T-helper 17 cell (primary cell): ENCODE data around the gene ATL3. TPM values are rescaled to one million over a fixed set of nuclear protein-coding genes. Genes with fewer than 3 reads are reported as not detected.

Source experiments
- ATAC-seq: fragments of 150-1000 bp; cut with Tn5 transposase; 2 replicates; pipeline ENCODE4 v1.10.0; 2021; ENCODE audit warnings: mild to moderate bottlenecking, moderate library complexity
- DNase-seq, 3 donors: peaks; one replicate each; pipeline versions ENCODE4 v3.0.0 to v3.0.0-alpha.2; 2020 to 2021
- H3K9me3 ChIP-seq: one replicate; pipeline ENCODE4 v1.7.0; 2013; ENCODE audit warnings: low read length, mild to moderate bottlenecking; ENCODE audit not compliant: control insufficient read depth, poor library complexity, severe bottlenecking
- H3K27ac Mint-ChIP-seq: one replicate; pipeline ENCODE4 v1.8.0; 2022; ENCODE audit warnings: mild to moderate bottlenecking, moderate library complexity, mixed read lengths
- H3K27me3 Mint-ChIP-seq: one replicate; pipeline ENCODE4 v1.8.0; 2022; ENCODE audit warnings: mixed read lengths
- H3K36me3 Mint-ChIP-seq: one replicate; pipeline ENCODE4 v1.8.0; 2022; ENCODE audit warnings: low read depth, mixed read lengths
- H3K4me1 Mint-ChIP-seq: one replicate; pipeline ENCODE4 v1.8.0; 2022; ENCODE audit warnings: mild to moderate bottlenecking, mixed read lengths
- H3K4me3 Mint-ChIP-seq: one replicate; pipeline ENCODE4 v1.8.0; 2022; ENCODE audit warnings: mild to moderate bottlenecking, moderate library complexity, mixed read lengths
- total RNA-seq, 4 donors: library from RNA in 2 of 4; stranded (reverse) in 2 of 4; gene quantifications; one replicate each; pipeline ENCODE4 v1.2.3 and lab custom pipeline; 2022 to 2026

The ATL3 gene
- total RNA-seq, result 10 to 100 TPM; 30.7 to 32.8 TPM
- 100 to 161 reads per million in 2 donors for total RNA-seq (lab: John Stamatoyannopoulos, UW)

- H3K36me3 Mint-ChIP-seq, result no peaks in the 10 kb centered on the region
- H3K27ac Mint-ChIP-seq, result peak within 1 kb of the TSS; percentile 66
- DNase-seq (peak; percentile 90 to 91 (median 90)), ATAC-seq (peak; percentile 98)
- peak within 1 kb of the TSS; percentile 92 for H3K4me3 Mint-ChIP-seq
- H3K27me3 Mint-ChIP-seq, result no peaks in the 10 kb centered on the region
- no peaks in the 10 kb centered on the region for H3K9me3 ChIP-seq
- peaks cover 19% of the 10 kb centered on the region for H3K4me1 Mint-ChIP-seq
Observed at GRCh38 chr11:63671322-63672155, at the start of gene ATL3. ATL3 (minus strand) TSS chr11:63671376; CDS start chr11:63671335, 41 bp downstream.

- peaks cover 10% of the 10 kb centered on the region for H3K4me1 Mint-ChIP-seq
- DNase-seq, result no peak
- H3K4me3 Mint-ChIP-seq, result no peak overlapping the region
- H3K9me3 ChIP-seq, result no peaks in the 10 kb centered on the region
- H3K27me3 Mint-ChIP-seq, result no peaks in the 10 kb centered on the region
- peak overlapping the region; percentile 27 for H3K27ac Mint-ChIP-seq
- no peaks in the 10 kb centered on the region for H3K36me3 Mint-ChIP-seq
- no peak for ATAC-seq
Observed at GRCh38 chr11:63720611-63721010, 49.4 kb upstream of the ATL3 start.

GRCh38 chr11:63719987-63720386 lies 48.8 kb upstream of the ATL3 start:
- Mint-ChIP-seq H3K27ac (no peak overlapping the region), H3K27me3 (no peaks in the 10 kb centered on the region), H3K4me3 (no peak overlapping the region), H3K4me1 (peaks cover 10% of the 10 kb centered on the region), H3K36me3 (no peaks in the 10 kb centered on the region)
- DNase-seq (no peak), ATAC-seq (no peak)
- H3K9me3 ChIP-seq, result no peaks in the 10 kb centered on the region

- no peak overlapping the region for H3K27ac Mint-ChIP-seq
- no peak overlapping the region for H3K4me3 Mint-ChIP-seq
- H3K27me3 Mint-ChIP-seq, result no peaks in the 10 kb centered on the region
- H3K4me1 Mint-ChIP-seq, result peaks cover 10% of the 10 kb centered on the region
- no peaks in the 10 kb centered on the region for H3K9me3 ChIP-seq
- no peak for DNase-seq
- no peaks in the 10 kb centered on the region for H3K36me3 Mint-ChIP-seq
- ATAC-seq, result no peak
Observed at GRCh38 chr11:63719001-63719400, 47.8 kb upstream of the ATL3 start.

GRCh38 chr11:63716046-63716445 lies 44.9 kb upstream of the ATL3 start:
- DNase-seq (no peak), ATAC-seq (no peak)
- Mint-ChIP-seq H3K36me3 (no peaks in the 10 kb centered on the region), H3K27me3 (no peaks in the 10 kb centered on the region), H3K4me1 (peaks cover 12% of the 10 kb centered on the region), H3K4me3 (no peak overlapping the region), H3K27ac (no peak overlapping the region)
- H3K9me3 ChIP-seq, result no peaks in the 10 kb centered on the region

- Mint-ChIP-seq H3K27me3 (no peaks in the 10 kb centered on the region), H3K36me3 (no peaks in the 10 kb centered on the region), H3K27ac (no peak overlapping the region), H3K4me1 (peaks cover 8% of the 10 kb centered on the region), H3K4me3 (no peak overlapping the region)
- no peaks in the 10 kb centered on the region for H3K9me3 ChIP-seq
- DNase-seq (no peak), ATAC-seq (no peak)
Observed at GRCh38 chr11:63713766-63714165, 42.6 kb upstream of the ATL3 start.

GRCh38 chr11:63711838-63712237 lies 40.7 kb upstream of the ATL3 start:
- Mint-ChIP-seq H3K4me1 (peaks cover 7% of the 10 kb centered on the region), H3K36me3 (no peaks in the 10 kb centered on the region), H3K27ac (no peak overlapping the region), H3K27me3 (no peaks in the 10 kb centered on the region), H3K4me3 (no peak overlapping the region)
- no peak for DNase-seq
- H3K9me3 ChIP-seq, result no peaks in the 10 kb centered on the region
- no peak for ATAC-seq

DNA sequence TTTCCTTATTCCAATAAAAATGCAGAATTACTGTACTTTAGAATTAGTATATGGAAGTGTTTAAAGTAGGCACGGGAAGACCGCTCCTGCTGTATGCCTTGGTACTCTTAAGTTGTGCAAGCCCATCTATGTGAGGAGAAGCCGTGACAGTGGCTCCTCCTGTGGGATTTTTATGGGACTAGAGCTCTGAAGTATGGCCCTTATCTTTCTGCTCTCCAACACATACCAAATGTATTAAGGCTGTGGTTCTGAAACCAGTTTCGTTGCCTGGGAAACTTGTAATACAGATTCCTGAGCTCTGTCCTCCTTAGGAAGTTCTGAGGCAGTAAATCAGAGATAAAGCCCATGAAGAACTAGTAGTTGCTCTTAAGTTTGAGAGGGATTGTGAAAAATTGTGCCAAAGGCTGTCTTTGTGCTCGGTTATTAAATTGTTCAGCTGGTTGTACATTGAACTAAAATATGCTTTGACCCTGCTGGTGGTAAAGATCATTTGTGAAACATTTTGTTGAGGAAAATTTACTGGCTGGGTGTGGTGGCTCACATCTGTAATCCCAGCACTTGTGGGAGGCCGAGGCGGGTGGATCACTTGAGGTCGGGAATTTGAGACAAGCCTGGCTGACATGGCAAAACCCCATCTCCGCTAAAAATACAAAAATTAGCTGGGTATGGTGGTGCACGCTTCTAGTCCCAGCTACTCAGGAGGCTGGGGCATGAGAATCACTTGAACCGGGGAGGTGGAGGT lies 39.5 kb upstream of the ATL3 start:
- no peak for DNase-seq
- H3K27me3 Mint-ChIP-seq, result no peaks in the 10 kb centered on the region
- ATAC-seq, result no peak
- peaks cover 7% of the 10 kb centered on the region for H3K4me1 Mint-ChIP-seq
- H3K36me3 Mint-ChIP-seq, result no peaks in the 10 kb centered on the region
- H3K4me3 Mint-ChIP-seq, result no peak overlapping the region
- no peak overlapping the region for H3K27ac Mint-ChIP-seq
- no peaks in the 10 kb centered on the region for H3K9me3 ChIP-seq

- no peaks in the 10 kb centered on the region for H3K9me3 ChIP-seq
- Mint-ChIP-seq H3K4me1 (peaks cover 9% of the 10 kb centered on the region), H3K4me3 (no peak overlapping the region), H3K36me3 (no peaks in the 10 kb centered on the region), H3K27me3 (no peaks in the 10 kb centered on the region), H3K27ac (no peak overlapping the region)
- DNase-seq, result no peak
- ATAC-seq, result no peak
Observed at GRCh38 chr11:63709336-63709884, 38.2 kb upstream of the ATL3 start.

DNA sequence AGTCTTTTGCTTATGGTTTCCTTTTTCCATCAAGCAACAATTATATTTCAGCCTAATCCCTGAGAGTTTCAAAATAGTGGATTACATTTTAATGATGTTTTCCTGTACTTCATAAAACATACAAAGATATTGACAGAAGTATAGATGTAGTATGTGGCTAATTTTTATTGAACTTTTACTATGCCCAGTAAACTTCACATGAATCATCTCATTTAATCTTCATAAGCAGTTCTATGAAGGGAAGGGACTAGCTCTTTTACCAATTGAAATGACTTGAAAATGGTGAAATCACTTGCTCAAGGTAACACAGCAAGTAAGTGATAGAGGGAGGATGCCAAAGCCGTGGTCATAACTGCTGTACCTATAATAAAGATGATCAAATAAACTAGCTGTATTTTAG lies 37.6 kb upstream of the ATL3 start:
- Mint-ChIP-seq H3K4me3 (no peak overlapping the region), H3K27ac (no peak overlapping the region), H3K36me3 (no peaks in the 10 kb centered on the region), H3K27me3 (no peaks in the 10 kb centered on the region), H3K4me1 (peaks cover 9% of the 10 kb centered on the region)
- DNase-seq (no peak), ATAC-seq (no peak)
- no peaks in the 10 kb centered on the region for H3K9me3 ChIP-seq

DNA sequence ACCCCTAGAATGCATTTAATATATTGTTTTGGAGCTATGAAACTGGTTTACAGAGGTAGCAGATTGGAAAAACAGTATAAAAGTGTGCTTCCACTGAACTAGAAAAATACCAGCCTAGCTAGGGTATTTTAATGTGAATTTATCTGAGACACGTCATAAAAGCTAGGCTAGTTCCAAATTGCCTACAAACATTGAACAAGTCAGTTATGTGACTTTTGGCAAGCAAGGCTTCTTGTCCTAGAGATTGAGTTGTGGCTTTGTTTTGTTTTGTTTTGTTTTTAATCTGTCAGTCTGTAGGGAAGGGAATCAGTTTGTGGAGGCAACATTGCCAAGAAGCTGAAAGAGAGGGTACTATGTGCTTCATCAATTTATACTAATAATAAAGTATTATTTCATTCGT lies 34.4 kb upstream of the ATL3 start:
- H3K4me1 Mint-ChIP-seq, result peaks cover 6% of the 10 kb centered on the region
- DNase-seq (no peak), ATAC-seq (no peak)
- no peaks in the 10 kb centered on the region for H3K27me3 Mint-ChIP-seq
- no peaks in the 10 kb centered on the region for H3K36me3 Mint-ChIP-seq
- H3K27ac Mint-ChIP-seq, result no peak overlapping the region
- no peaks in the 10 kb centered on the region for H3K9me3 ChIP-seq
- H3K4me3 Mint-ChIP-seq, result no peak overlapping the region

- Mint-ChIP-seq H3K4me3 (no peak overlapping the region), H3K27ac (no peak overlapping the region), H3K4me1 (peaks cover 19% of the 10 kb centered on the region), H3K36me3 (peaks cover 7% of the 10 kb centered on the region), H3K27me3 (no peaks in the 10 kb centered on the region)
- no peaks in the 10 kb centered on the region for H3K9me3 ChIP-seq
- no peak for ATAC-seq
- DNase-seq, result no peak
Observed at GRCh38 chr11:63699896-63700295, 28.7 kb upstream of the ATL3 start.

DNA sequence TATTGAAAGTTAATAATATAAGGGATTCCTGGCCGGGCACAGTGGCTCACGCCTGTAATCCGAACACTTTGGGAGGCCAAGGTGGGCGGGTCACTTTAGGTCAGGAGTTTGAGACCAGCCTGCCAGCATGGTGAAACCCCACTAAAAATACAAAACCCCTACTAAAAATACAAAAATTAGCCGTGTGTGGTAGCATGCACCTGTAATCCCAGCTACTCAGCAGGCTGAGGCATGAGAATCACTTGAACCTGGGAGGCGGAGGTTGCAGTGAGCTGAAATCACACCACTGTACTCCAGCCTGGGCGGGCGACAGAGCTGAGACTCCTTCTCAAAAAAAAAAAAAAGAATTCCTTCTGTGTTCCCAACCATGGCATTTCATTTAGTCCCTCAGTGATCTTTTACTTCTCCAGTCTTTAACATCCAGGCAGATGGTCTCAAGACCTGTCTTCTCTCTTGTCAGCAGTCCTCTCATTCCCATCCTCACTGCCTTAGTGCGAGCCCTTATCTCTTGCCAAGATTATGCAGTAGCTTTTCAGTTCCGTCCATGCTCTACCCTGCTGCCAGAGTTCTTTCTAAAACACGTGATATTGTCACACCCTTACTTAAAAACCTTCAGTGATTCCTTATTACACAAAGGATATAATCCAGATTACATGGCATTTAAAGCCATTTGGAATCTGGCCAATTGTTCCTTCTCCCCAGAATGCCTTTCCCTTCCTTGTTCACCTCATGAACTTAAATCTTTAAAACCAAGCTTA lies 28.0 kb upstream of the ATL3 start:
- Mint-ChIP-seq H3K36me3 (peaks cover 7% of the 10 kb centered on the region), H3K4me3 (no peak overlapping the region), H3K27ac (no peak overlapping the region), H3K27me3 (no peaks in the 10 kb centered on the region), H3K4me1 (peaks cover 16% of the 10 kb centered on the region)
- no peak for ATAC-seq
- H3K9me3 ChIP-seq, result no peaks in the 10 kb centered on the region
- DNase-seq, result no peak
